Activated gamma-delta T cell (primary cell): Measurements from ENCODE around the gene GPATCH1.
A peak's percentile ranks its signal among the peaks of the same experiment; 100 is the strongest.
"Not testable (repeated sequence)": the region's sequence is repeated elsewhere in the genome, so short reads cannot be mapped to it uniquely, and the experiment has no call there.

ENCODE experiments used
- DNase-seq: peaks from one replicate; lab custom pipeline; 2025; lab: John Stamatoyannopoulos, UW
- total RNA-seq, 2 donors: gene quantifications; one replicate each; lab custom pipeline; 2026; lab: John Stamatoyannopoulos, UW

The GPATCH1 gene
- total RNA-seq: 26.0 to 27.1 reads per million in 2 donors

GRCh38 chr19:33080761-33081681 is at the start of gene GPATCH1:
TSS of gene GPATCH1 (plus strand) at chr19:33081181. CDS start at chr19:33081194, 13 bp downstream.
- peak; percentile 77 for DNase-seq

GRCh38 chr19:33032218-33032781 is 48.7 kb upstream of the GPATCH1 start:
- no peak for DNase-seq

GRCh38 chr19:33035461-33035860 is 45.5 kb upstream of the GPATCH1 start:
- no peak for DNase-seq

GRCh38 chr19:33036370-33037167 is 44.4 kb upstream of the GPATCH1 start:
- DNase-seq: not testable (repeated sequence)

GRCh38 chr19:33037168-33038025 is 43.6 kb upstream of the GPATCH1 start:
- DNase-seq: not testable (repeated sequence)

- no peak for DNase-seq
These were observed 41.8 kb upstream of the GPATCH1 start for GRCh38 chr19:33039108-33039599.

GRCh38 chr19:33039815-33040214 is 41.2 kb upstream of the GPATCH1 start:
- no peak for DNase-seq

- DNase-seq: no peak
These were observed 39.8 kb upstream of the GPATCH1 start for GRCh38 chr19:33040994-33041827.

GRCh38 chr19:33041828-33042160 is 39.2 kb upstream of the GPATCH1 start:
- not testable (repeated sequence) for DNase-seq

- DNase-seq: no peak
These were observed 33.6 kb upstream of the GPATCH1 start for GRCh38 chr19:33047422-33047821.

- DNase-seq: no peak
These were observed 31.9 kb upstream of the GPATCH1 start for GRCh38 chr19:33048806-33049676.

GRCh38 chr19:33050110-33050509 is 30.9 kb upstream of the GPATCH1 start:
- no peak for DNase-seq

- DNase-seq: no peak
These were observed 28.5 kb upstream of the GPATCH1 start for GRCh38 chr19:33052352-33052972.

GRCh38 chr19:33054623-33055022 is 26.4 kb upstream of the GPATCH1 start:
- DNase-seq: no peak

- DNase-seq: no peak
These were observed 25.3 kb upstream of the GPATCH1 start for GRCh38 chr19:33055718-33056117.

- DNase-seq: no peak
These were observed 20.4 kb upstream of the GPATCH1 start for GRCh38 chr19:33060586-33060985.

GRCh38 chr19:33062902-33063301 is 18.1 kb upstream of the GPATCH1 start:
- DNase-seq: no peak

GRCh38 chr19:33063356-33063752 is 17.6 kb upstream of the GPATCH1 start:
- no peak for DNase-seq
